ENCODE results near the gene AFAP1L2.

AFAP1L2 gene

GRCh38 chr10:114283091-114283490 lies 121.2 kb downstream of the AFAP1L2 start:
- Histone ChIP-seq H3K27ac (ENCODE audit: low read length) (no peak overlapping the region), H3K4me1 (ENCODE audit: low read length) (no peaks in the 10 kb centered on the region), H3K4me3 (ENCODE audit: low read length) (no peak overlapping the region), H2AFZ (ENCODE audit: low read depth, low read length) (no peak overlapping the region), H3K4me2 (ENCODE audit: low read length) (no peak overlapping the region), H3K36me3 (replicated peaks; ENCODE audit: low read depth, low read length) (no peaks in the 10 kb centered on the region), H3K79me2 (ENCODE audit: low read length) (no peaks in the 10 kb centered on the region), H4K20me1 (ENCODE audit: insufficient read depth, low read length) (no peaks in the 10 kb centered on the region), H3K9me3 (ENCODE audit: insufficient read depth, low read length) (no peaks in the 10 kb centered on the region), H3K27me3 (ENCODE audit: low read depth, low read length) (no peaks in the 10 kb centered on the region), H3K9ac (ENCODE audit: low read length) (no peak overlapping the region)
- TF ChIP-seq CTCF (IDR thresholded peaks at IDR 0.05; ENCODE audit: low read depth, low read length), result no peak
- TF ChIP-seq EZH2phosphoT487 (IDR thresholded peaks at IDR 0.05; ENCODE audit: low read depth), result no peak

- Histone ChIP-seq H3K9me3 (ENCODE audit: insufficient read depth, low read length) (no peaks in the 10 kb centered on the region), H3K9ac (ENCODE audit: low read length) (no peak overlapping the region), H4K20me1 (ENCODE audit: insufficient read depth, low read length) (no peaks in the 10 kb centered on the region), H3K79me2 (ENCODE audit: low read length) (no peaks in the 10 kb centered on the region), H3K4me3 (ENCODE audit: low read length) (no peak overlapping the region), H3K4me2 (ENCODE audit: low read length) (no peak overlapping the region), H3K27ac (ENCODE audit: low read length) (no peak overlapping the region), H3K27me3 (ENCODE audit: low read depth, low read length) (no peaks in the 10 kb centered on the region), H2AFZ (ENCODE audit: low read depth, low read length) (no peak overlapping the region), H3K4me1 (ENCODE audit: low read length) (no peaks in the 10 kb centered on the region), H3K36me3 (replicated peaks; ENCODE audit: low read depth, low read length) (no peaks in the 10 kb centered on the region)
- TF ChIP-seq EZH2phosphoT487 (IDR thresholded peaks at IDR 0.05; ENCODE audit: low read depth), result no peak
Observed at GRCh38 chr10:114282526-114282925, 121.8 kb downstream of the AFAP1L2 start.

GRCh38 chr10:114281461-114281860 lies 122.8 kb downstream of the AFAP1L2 start:
- Histone ChIP-seq H3K27ac (ENCODE audit: low read length) (no peak overlapping the region), H3K79me2 (ENCODE audit: low read length) (no peaks in the 10 kb centered on the region), H2AFZ (ENCODE audit: low read depth, low read length) (no peak overlapping the region), H3K36me3 (replicated peaks; ENCODE audit: low read depth, low read length) (no peaks in the 10 kb centered on the region), H3K4me2 (ENCODE audit: low read length) (no peak overlapping the region), H3K9ac (ENCODE audit: low read length) (no peak overlapping the region), H3K4me1 (ENCODE audit: low read length) (no peaks in the 10 kb centered on the region), H3K4me3 (ENCODE audit: low read length) (no peak overlapping the region), H4K20me1 (ENCODE audit: insufficient read depth, low read length) (no peaks in the 10 kb centered on the region), H3K27me3 (ENCODE audit: low read depth, low read length) (no peaks in the 10 kb centered on the region), H3K9me3 (ENCODE audit: insufficient read depth, low read length) (no peaks in the 10 kb centered on the region)
- TF ChIP-seq EZH2phosphoT487 (IDR thresholded peaks at IDR 0.05; ENCODE audit: low read depth), result no peak
- no peak for TF ChIP-seq CTCF (IDR thresholded peaks at IDR 0.05; ENCODE audit: low read depth, low read length)

- no peak overlapping the region for H2AFZ ChIP-seq (ENCODE audit: low read depth, low read length)
- H3K27me3 ChIP-seq (ENCODE audit: low read depth, low read length), result no peaks in the 10 kb centered on the region
- H4K20me1 ChIP-seq (ENCODE audit: insufficient read depth, low read length), result no peaks in the 10 kb centered on the region
Observed at GRCh38 chr10:114281006-114281405, 123.3 kb downstream of the AFAP1L2 start.

More at GRCh38 chr10:114281006-114281405, 123.3 kb downstream of the AFAP1L2 start:
- TF ChIP-seq CTCF (IDR thresholded peaks at IDR 0.05; ENCODE audit: low read depth, low read length), result no peak
- TF ChIP-seq EZH2phosphoT487 (IDR thresholded peaks at IDR 0.05; ENCODE audit: low read depth), result no peak
- Histone ChIP-seq H3K4me3 (ENCODE audit: low read length) (no peak overlapping the region), H3K4me1 (ENCODE audit: low read length) (no peaks in the 10 kb centered on the region), H3K27ac (ENCODE audit: low read length) (no peak overlapping the region), H3K4me2 (ENCODE audit: low read length) (no peak overlapping the region), H3K9ac (ENCODE audit: low read length) (no peak overlapping the region), H3K36me3 (replicated peaks; ENCODE audit: low read depth, low read length) (no peaks in the 10 kb centered on the region), H3K79me2 (ENCODE audit: low read length) (no peaks in the 10 kb centered on the region), H3K9me3 (ENCODE audit: insufficient read depth, low read length) (no peaks in the 10 kb centered on the region)
